GM19452 (cell line): ENCODE measurements around the gene PRKAR1B.
"Not testable (repeated sequence)": the region's sequence is repeated elsewhere in the genome, so short reads cannot be mapped to it uniquely, and the experiment has no call there.

Source experiments
- ATAC-seq: cut with Tn5 transposase; IDR thresholded peaks from one replicate; pipeline ENCODE4 v1.9.1; 2021; ENCODE audit not compliant: unreplicated experiment

PRKAR1B gene

GRCh38 chr7:757741-758163 is 30.7 kb upstream of the PRKAR1B start:
- ATAC-seq: no peak

DNA sequence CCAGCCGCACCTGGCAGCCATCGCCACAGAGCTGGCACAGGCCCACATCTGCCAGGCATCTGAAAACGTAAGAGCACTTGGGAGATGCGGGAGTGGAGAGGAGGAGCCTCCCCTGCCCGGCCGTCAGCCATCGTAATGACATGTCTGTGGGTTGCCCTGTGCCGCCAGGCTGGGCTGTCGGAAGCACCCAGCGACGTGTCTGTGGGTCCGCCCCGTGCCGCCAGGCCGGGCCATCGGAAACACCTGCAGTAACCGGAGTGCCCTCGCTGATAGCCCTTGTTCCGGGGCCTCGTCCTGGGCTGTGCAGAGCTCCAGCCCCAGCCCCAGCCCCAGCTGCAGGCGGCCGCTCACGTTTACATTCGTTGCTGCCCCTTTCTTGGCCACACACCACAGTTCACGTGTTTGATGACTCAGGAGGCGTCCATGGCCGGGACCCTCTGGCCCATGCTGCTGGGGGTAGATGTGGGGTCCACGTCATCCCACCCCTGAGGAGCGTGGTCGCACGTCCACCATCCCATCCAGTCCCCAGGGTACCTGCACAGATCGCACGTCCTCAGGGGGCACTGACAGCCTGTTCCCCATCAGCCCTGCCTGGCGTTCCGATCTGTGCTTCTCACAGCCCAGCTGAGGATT is 30.0 kb upstream of the PRKAR1B start:
- no peak for ATAC-seq

- no peak for ATAC-seq
Observed at GRCh38 chr7:756231-756927, 29.3 kb upstream of the PRKAR1B start.

- no peak for ATAC-seq
Observed at GRCh38 chr7:755413-755805, 28.3 kb upstream of the PRKAR1B start.

GRCh38 chr7:754531-755412 is 27.7 kb upstream of the PRKAR1B start:
- ATAC-seq: no peak

DNA sequence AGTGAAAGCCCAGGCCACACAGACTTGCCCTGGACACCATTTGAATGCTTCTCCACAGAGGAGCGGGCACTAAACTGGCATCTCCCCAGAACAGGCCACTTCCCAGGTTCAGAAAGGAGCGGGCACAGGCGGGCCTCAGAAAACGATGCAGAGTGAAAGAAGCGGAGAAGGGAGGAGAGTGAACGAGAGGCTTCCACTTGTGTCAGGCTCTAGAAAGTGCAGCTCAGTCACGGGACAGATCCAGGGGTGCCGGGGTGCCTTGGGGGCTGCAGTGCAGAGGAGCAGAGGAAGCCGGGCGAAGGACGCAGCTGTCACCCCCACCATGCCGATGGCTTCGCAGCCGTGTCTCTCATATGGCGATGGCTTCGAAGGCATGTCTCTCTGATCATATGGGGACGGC is 26.1 kb upstream of the PRKAR1B start:
- ATAC-seq: no peak

- ATAC-seq: not testable (repeated sequence)
Observed at GRCh38 chr7:752256-752655, 25.2 kb upstream of the PRKAR1B start.

GRCh38 chr7:751826-752225 is 24.7 kb upstream of the PRKAR1B start:
- no peak for ATAC-seq

GRCh38 chr7:750111-750905 is 23.2 kb upstream of the PRKAR1B start:
- ATAC-seq: no peak

DNA sequence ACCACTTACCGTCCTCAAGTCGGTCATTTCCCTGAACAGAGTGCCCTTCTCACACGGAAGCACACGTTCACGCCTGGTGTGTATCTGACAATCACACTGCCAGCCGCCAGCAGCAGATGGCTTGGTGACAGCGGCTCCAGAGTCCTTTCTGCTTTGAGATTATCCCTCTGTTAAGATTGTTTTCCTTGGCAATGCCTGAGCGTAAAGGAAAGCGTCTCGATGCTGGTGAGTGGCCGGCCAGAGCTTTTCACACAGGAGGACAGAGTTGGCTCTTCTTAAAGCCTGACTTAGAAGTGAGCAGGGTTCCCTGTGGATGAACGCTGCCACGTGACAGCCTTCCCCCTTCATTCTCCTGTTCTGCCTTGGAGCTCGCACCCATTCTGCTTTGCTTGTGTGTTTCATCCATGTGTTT is 22.1 kb upstream of the PRKAR1B start:
- no peak for ATAC-seq

- no peak for ATAC-seq
Observed at GRCh38 chr7:748446-748845, 21.4 kb upstream of the PRKAR1B start.

DNA sequence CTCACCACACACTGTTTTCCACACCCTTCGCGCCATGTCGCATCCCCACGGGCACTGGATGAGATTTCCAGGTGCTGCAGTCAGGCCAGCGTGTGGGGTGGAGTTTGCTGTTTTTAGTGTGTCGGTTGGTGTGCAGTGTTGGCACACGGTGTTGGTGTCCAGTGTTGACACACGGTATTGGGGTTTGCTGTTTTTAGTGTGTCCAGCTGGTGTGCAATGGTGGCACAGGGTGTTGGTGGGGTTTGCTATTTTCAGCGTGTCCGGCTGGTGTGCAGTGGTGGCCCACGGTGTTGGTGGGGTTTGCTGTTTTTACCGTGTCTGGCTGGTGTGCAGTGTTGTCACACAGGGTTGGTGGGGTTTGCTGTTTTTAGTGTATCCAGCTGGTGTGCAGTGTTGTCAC is 20.1 kb upstream of the PRKAR1B start:
- no peak for ATAC-seq

DNA sequence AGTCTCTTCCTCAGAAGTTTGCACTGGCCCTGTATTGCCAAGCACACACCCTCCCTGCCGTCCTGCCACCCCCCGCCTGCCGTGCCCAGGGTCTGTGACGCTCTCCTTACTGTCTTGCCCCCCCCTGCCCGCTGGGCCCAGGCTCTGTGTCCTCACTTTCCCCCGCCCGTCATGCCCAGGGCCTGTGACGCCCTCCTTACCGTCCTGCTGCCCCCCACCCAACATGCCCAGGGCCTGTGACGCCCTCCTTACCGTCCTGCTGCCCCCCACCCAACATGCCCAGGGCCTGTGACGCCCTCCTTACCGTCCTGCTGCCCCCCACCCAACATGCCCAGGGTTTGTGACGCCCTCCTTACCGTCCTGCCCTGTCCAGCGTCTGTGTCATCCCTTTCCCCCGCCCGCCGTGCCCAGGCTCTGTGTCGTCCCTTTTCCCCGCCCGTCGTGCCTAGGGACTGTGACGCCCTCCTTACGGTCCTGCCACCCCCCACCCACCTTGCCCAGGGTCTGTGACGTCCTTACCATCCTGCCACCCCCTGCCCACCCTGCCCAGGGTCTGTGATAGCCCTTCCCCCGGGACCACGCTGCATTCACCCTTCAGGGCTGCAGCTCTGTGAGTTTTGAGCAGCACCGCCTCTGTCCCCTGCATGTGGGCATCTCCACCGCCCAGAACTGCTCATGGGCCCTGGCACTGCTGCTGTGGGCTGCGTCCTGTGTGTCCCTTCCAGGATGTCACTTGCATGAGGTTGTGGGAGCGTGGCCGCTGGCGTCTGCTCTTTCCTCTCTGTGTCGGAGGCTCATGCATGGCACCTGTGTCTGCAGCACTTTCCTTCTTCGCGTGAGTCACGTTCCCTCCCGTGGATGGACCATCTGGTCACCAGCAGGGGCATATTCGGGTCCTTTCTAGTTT is 19.3 kb upstream of the PRKAR1B start:
- ATAC-seq: no peak

DNA sequence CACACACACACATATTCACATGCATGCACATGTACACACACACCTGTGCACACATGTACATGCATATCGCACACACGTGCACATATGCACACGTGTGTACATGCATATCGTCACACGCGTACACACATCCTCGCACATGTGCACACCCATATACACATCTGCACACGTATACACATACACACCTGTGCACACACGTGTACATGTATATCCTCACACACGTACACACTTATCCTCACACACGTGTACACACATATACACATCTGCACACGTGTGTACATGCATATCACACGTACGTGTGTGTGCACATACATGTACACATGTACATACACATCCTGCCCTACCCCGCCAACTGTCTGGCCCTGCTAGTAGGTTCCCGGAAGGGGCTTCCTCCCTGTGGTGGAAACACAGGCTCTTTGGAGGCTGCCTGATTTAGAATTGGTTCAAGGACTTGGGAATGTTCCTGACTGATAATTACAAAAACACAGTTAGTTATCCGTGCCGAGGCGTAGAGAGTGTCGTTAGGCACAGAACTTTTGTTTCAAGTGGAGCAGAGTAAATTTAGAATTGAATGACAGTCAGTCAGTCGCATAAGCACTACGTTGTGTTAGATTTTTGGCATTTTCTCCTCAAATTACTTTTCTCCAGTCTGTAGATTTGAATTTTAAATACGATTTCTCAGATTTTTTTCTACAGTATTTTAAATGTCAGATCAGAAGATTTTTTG is 18.5 kb upstream of the PRKAR1B start:
- no peak for ATAC-seq

- no peak for ATAC-seq
Observed at GRCh38 chr7:744854-745430, 17.9 kb upstream of the PRKAR1B start.

DNA sequence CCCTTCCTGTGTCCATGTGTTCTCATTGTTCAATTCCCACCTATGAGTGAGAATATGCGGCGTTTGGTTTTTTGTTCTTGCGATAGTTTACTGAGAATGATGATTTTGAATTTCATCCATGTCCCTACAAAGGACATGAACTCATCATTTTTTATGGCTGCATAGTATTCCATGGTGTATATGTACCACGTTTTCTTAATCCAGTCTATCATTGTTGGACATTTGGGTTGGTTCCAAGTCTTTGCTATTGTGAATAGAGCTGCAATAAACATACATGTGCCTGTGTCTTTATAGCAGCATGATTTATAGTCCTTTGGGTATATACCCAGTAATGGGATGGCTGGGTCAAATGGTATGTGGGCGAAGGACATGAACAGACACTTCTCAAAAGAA is 17.0 kb upstream of the PRKAR1B start:
- not testable (repeated sequence) for ATAC-seq

- ATAC-seq: not testable (repeated sequence)
Observed at GRCh38 chr7:743341-744127, 16.5 kb upstream of the PRKAR1B start.

DNA sequence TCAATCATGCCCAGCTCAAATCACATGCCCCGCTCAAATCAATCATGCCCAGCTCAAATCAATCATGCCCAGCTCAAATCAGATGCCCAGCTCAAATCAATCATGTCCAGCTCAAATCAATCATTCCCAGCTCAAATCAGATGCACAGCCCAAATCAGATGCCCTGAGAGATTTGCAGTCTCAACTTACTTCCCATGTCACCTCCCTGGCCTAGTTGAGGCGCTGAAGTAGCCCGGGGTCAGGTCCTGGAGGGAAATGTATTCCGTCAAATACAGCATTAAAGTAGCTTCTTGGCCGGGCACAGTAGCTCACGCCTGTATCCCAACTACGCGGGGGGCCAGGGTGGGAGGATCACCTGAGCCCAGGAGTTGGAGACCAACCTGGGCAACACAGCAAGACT is 15.7 kb upstream of the PRKAR1B start:
- no peak for ATAC-seq
